GM12878 (cell line): ENCODE data around the gene PFKP. TPM values are rescaled to one million over a fixed set of nuclear protein-coding genes. Genes with fewer than 3 reads are reported as not detected.

Source experiments
- ATAC-seq: fragments of 200-7000 bp; cut with Tn5 transposase; 3 replicates; pipeline ENCODE4 v1.9.1; 2020; ENCODE audit warnings: mild to moderate bottlenecking, moderate library complexity
- BruUV-seq: library from RNA; stranded (reverse); fragments of 400-500 nt; replicated peaks from 2 replicates; lab custom pipeline; 2021; lab: Mats Ljungman, UMichigan
- CTCF ChIA-PET: fragments of 300-600 bp; sonication (Branson Sonifier 250); formaldehyde crosslinking; extraction: SDS; loops from one replicate; lab custom pipeline; 2021; ENCODE audit warnings: inconsistent platforms; lab: Yijun Ruan, JAX
- POLR2A ChIA-PET: fragments of 350-600 bp; formaldehyde crosslinking; extraction: SDS; loops from one replicate; lab custom pipeline; 2021; ENCODE audit warnings: inconsistent platforms; lab: Charles Lee
- RAD21 ChIA-PET: fragments of 300-600 bp; sonication (Branson Sonifier 250); formaldehyde crosslinking; loops from one replicate; lab custom pipeline; 2023; ENCODE audit warnings: antibody characterized with exemption; ENCODE audit not compliant: unreplicated experiment; lab: Charles Lee
- SMC1A ChIA-PET: fragments of 300-600 bp; sonication (Branson Sonifier 250); formaldehyde crosslinking; loops from one replicate; lab custom pipeline; 2023; ENCODE audit not compliant: unreplicated experiment, uncharacterized antibody; lab: Charles Lee
- DNase-seq: peaks from one replicate; pipeline ENCODE4 v3.0.0-alpha.2; 2011; ENCODE audit warnings: low read depth, low spot score
- FAIRE-seq: peaks from 3 replicates; lab custom pipeline; 2011; peaks lifted over from hg19 to GRCh38; lab: Jason Lieb, UNC
- H2AFZ ChIP-seq: 2 replicates; pipeline ENCODE4 v1.6.0; 2011; ENCODE audit warnings: low read depth, low read length, control low read depth; ENCODE audit not compliant: control insufficient read depth
- H3K27ac ChIP-seq: 2 replicates; pipeline ENCODE4 v1.5.1; 2011; ENCODE audit warnings: control low read depth; ENCODE audit not compliant: control insufficient read depth, insufficient read depth
- H3K27me3 ChIP-seq, 2 experiments: replicated peaks in 1 of 2; 2 replicates each; pipeline versions ENCODE4 v1.6.0 to v1.6.1; 2011; ENCODE audit warnings: low read length in 1 of 2; ENCODE audit not compliant: control insufficient read depth in 2 of 2, insufficient read depth in 2 of 2
- H3K36me3 ChIP-seq, 2 experiments: 2 replicates each; pipeline ENCODE4 v1.5.1; 2011; ENCODE audit warnings: low read length in 1 of 2; ENCODE audit not compliant: control insufficient read depth in 2 of 2, insufficient read depth in 2 of 2
- H3K4me1 ChIP-seq: 2 replicates; pipeline ENCODE4 v1.6.1; 2011; ENCODE audit warnings: mild to moderate bottlenecking, low read length, moderate library complexity, mixed read lengths; ENCODE audit not compliant: control insufficient read depth, insufficient read depth
- H3K4me2 ChIP-seq: 2 replicates; pipeline ENCODE4 v1.6.0; 2011; ENCODE audit warnings: control low read depth; ENCODE audit not compliant: control insufficient read depth, insufficient read depth
- H3K4me3 ChIP-seq: fragments of 200-600 bp; sonication (generic); 2 replicates; pipeline ENCODE4 v1.5.1; 2016
- H3K79me2 ChIP-seq: 2 replicates; pipeline ENCODE4 v1.6.0; 2011; ENCODE audit warnings: low read length; ENCODE audit not compliant: control insufficient read depth, insufficient read depth
- H3K9ac ChIP-seq: 2 replicates; pipeline ENCODE4 v1.8.0; 2011; ENCODE audit warnings: low read length, control low read depth, mixed read lengths; ENCODE audit not compliant: control insufficient read depth, insufficient read depth
- H3K9me3 ChIP-seq: replicated peaks from 3 replicates; pipeline ENCODE4 v1.5.1; 2011; ENCODE audit warnings: mild to moderate bottlenecking, low read length; ENCODE audit not compliant: control insufficient read depth, insufficient read depth
- H4K20me1 ChIP-seq: 2 replicates; pipeline ENCODE4 v1.6.0; 2011; ENCODE audit not compliant: control insufficient read depth, insufficient read depth
- BCL11A ChIP-seq: IDR thresholded peaks from 2 replicates; pipeline ENCODE4 v1.6.1; 2011; ENCODE audit warnings: low read depth, low read length
- IKZF1 ChIP-seq: fragments of 450-650 bp; conservative IDR thresholded peaks from 2 replicates; pipeline ENCODE4 v1.6.1; 2017; ENCODE audit warnings: antibody characterized with exemption, mild to moderate bottlenecking
- IKZF2 ChIP-seq, 2 experiments: fragments of 450-650 bp; IDR thresholded peaks; 2 replicates each; pipeline ENCODE4 v1.6.1; 2017; ENCODE audit warnings: mild to moderate bottlenecking in 2 of 2, moderate library complexity in 2 of 2
- POLR2A ChIP-seq: IDR thresholded peaks from 2 replicates; pipeline ENCODE4 v1.6.1; 2011; ENCODE audit warnings: low read depth, mild to moderate bottlenecking, low read length
- SUPT20H ChIP-seq: IDR thresholded peaks from 2 replicates; pipeline ENCODE4 v1.6.1; 2011; ENCODE audit warnings: low read depth, mild to moderate bottlenecking, low read length, moderate library complexity, borderline replicate concordance; ENCODE audit not compliant: control insufficient read depth
- ZNF217 ChIP-seq: fragments of 450-650 bp; IDR thresholded peaks from 2 replicates; pipeline ENCODE4 v1.6.1; 2017; ENCODE audit warnings: antibody characterized with exemption, mild to moderate bottlenecking
- WGBS: methylation state at CpG from one replicate; pipeline ENCODE4 v1.1.6; 2016; ENCODE audit warnings: low lambda C conversion rate; ENCODE audit not compliant: insufficient replicate concordance, insufficient coverage; ENCODE audit errors: missing lambda C conversion rate; 5-methylcytosine and 5-hydroxymethylcytosine counted together
- in situ Hi-C: fragments of 300-500 bp; cut with MboI; formaldehyde crosslinking; loops from 9 replicates; pipeline ENCODE4 v1.14.3; 2018; ENCODE audit warnings: mixed read lengths
- intact Hi-C: fragments of 100-400 bp; cut with micrococcal nuclease; formaldehyde crosslinking; loops from one replicate; pipeline ENCODE4 v1.14.2; 2022; ENCODE audit not compliant: unreplicated experiment
- polyA plus RNA-seq, 11 experiments: library from polyadenylated mRNA; depleted of rRNA in 4 of 11; unstranded in 6 of 11; stranded (reverse) in 5 of 11; fragments of >200 nt; fragmentation: Nextera tagmentation in 4 of 11; fragmentation: Illumina TruSeq in 1 of 11; extraction: Ambion mirVana in 4 of 11; extraction: Trizol in 1 of 11; gene quantifications; 1 replicate in 1 of 11; 2 replicates in 10 of 11; pipeline versions ENCODE4 v1.2.1 to v1.2.3, GENCODE V29; 2011 to 2016; ENCODE audit warnings: inconsistent platforms in 2 of 11, missing spikeins in 2 of 11, low read depth in 1 of 11
- total RNA-seq, 4 experiments: library from RNA; depleted of rRNA in 3 of 4; stranded (reverse); fragments of >200 nt in 3 of 4; fragmentation: Illumina TruSeq in 1 of 4; extraction: Trizol in 1 of 4; gene quantifications; 2 replicates each; pipeline versions ENCODE4 v1.2.1 to v1.2.3, GENCODE V29; 2013 to 2021
- TF ChIP-seq, protein P1 (sequence below): fragments of 450-650 bp; IDR thresholded peaks from 2 replicates; pipeline ENCODE4 v1.6.1; 2016; ENCODE audit warnings: mild to moderate bottlenecking, moderate library complexity, borderline replicate concordance
- TF ChIP-seq, protein P2 (sequence below): IDR thresholded peaks from 2 replicates; pipeline ENCODE4 v1.6.1; 2011; ENCODE audit warnings: low read depth, low read length, improper control_type of control experiment, borderline replicate concordance
- TF ChIP-seq, protein P3 (sequence below): fragments of 450-650 bp; IDR thresholded peaks from 2 replicates; pipeline ENCODE4 v1.6.1; 2018; ENCODE audit warnings: mild to moderate bottlenecking, low read depth, moderate library complexity; ENCODE audit not compliant: partially characterized antibody

The PFKP gene
- total and polyA plus RNA-seq, 10 of the 15 experiments (the other 5 are each of a cell fraction or from before 2014, with no cell fraction given): 27.0 to 145 (median 95.7) TPM

DNA sequence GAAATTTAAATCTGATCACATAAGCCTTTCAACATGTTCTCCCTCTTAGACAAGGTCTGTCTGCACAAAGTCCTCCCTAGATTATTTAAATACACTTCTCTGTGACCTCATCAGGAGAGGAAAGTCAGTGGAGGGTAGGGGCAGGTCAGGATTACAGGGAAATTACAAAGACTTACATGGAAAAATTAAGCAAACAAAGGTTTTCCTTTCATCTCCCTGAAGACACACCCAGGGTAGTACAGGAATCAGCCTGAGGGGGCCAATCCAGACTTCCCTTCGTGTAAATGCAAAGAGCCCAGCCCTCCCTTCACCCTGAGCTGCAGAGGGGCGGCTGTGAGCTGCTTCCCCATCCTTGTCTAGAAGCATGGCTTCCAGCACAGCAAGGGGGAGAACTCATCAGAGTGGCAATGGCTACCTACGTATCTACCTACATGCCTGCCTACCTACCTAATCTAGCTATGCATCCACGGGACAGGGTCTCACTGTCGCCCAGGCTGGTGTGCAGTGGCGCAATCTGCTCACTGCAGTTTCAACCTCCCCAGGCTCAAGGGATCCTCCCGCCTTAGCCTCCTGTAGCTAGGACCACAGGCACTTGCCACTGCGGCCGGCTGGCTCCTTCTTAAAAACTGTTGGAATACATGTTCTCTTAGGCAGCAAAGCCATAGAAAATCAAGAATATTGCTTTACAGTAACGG lies 72.0 kb downstream of the PFKP start:
- Histone ChIP-seq H4K20me1 (no peaks in the 10 kb centered on the region), H3K4me1 (no peaks in the 10 kb centered on the region), H3K27ac (no peak overlapping the region), H2AFZ (no peak overlapping the region), H3K4me2 (no peak overlapping the region), H3K79me2 (no peaks in the 10 kb centered on the region), H3K9ac (no peak overlapping the region), H3K9me3 (no peaks in the 10 kb centered on the region), H3K4me3 (no peak overlapping the region), H3K27me3 (no peaks in the 10 kb centered on the region), H3K36me3 (peaks cover 24 to 53% of the 10 kb centered on the region in 2 experiments)
- 98% methylated on average over 10 of the region's 10 CpGs for WGBS
- POLR2A ChIA-PET: no interaction called here
- TF ChIP-seq POLR2A: peak; percentile 54; the same call in 1 of the 2 replicates
- no peak for TF ChIP-seq SUPT20H
- SMC1A ChIA-PET: no interaction called here
- CTCF ChIA-PET: no interaction called here
- FAIRE-seq (no peak), ATAC-seq (no peak; the same call in 2 of the 3 replicates), DNase-seq (no peak)
- RAD21 ChIA-PET: no interaction called here
- intact Hi-C loops (no loop called here), in situ Hi-C loops (no loop called here)
- no TSS peak for BruUV-seq

DNA sequence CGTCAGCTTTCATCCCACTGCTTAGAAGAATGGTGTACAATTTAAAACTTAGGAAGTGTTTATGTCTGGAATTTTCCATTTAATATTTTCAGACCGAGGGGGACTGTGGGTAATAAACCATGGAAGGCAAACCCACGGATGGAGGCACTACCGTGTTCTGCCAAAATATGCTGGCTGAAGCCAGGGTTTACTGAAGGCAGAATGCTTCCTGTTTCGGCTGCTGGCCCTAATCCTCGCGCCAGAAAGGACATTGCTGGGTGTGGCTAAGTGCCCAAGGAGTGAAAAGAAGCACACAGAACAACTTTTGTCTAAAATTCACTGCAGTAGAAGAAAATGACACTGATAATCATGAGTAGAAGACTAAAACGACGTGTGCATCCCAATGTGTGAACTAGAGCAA lies 72.9 kb downstream of the PFKP start:
- Histone ChIP-seq H3K4me3 (no peak overlapping the region), H3K9me3 (no peaks in the 10 kb centered on the region), H2AFZ (no peak overlapping the region), H4K20me1 (no peaks in the 10 kb centered on the region), H3K79me2 (no peaks in the 10 kb centered on the region), H3K36me3 (peaks cover 20 to 49% of the 10 kb centered on the region in 2 experiments), H3K27me3 (no peaks in the 10 kb centered on the region), H3K9ac (no peak overlapping the region), H3K4me1 (no peaks in the 10 kb centered on the region), H3K27ac (no peak overlapping the region), H3K4me2 (no peak overlapping the region)
- in situ Hi-C loops: no loop called here
- no peak for DNase-seq
- no peak for ATAC-seq
- FAIRE-seq: no peak
- SMC1A ChIA-PET: no interaction called here
- no TSS peak for BruUV-seq
- 97% methylated on average over 9 of the region's 9 CpGs for WGBS
- POLR2A ChIA-PET: no interaction called here
- CTCF ChIA-PET: no interaction called here
- RAD21 ChIA-PET: no interaction called here
- intact Hi-C loops: no loop called here
- TF ChIP-seq, protein P1, sequence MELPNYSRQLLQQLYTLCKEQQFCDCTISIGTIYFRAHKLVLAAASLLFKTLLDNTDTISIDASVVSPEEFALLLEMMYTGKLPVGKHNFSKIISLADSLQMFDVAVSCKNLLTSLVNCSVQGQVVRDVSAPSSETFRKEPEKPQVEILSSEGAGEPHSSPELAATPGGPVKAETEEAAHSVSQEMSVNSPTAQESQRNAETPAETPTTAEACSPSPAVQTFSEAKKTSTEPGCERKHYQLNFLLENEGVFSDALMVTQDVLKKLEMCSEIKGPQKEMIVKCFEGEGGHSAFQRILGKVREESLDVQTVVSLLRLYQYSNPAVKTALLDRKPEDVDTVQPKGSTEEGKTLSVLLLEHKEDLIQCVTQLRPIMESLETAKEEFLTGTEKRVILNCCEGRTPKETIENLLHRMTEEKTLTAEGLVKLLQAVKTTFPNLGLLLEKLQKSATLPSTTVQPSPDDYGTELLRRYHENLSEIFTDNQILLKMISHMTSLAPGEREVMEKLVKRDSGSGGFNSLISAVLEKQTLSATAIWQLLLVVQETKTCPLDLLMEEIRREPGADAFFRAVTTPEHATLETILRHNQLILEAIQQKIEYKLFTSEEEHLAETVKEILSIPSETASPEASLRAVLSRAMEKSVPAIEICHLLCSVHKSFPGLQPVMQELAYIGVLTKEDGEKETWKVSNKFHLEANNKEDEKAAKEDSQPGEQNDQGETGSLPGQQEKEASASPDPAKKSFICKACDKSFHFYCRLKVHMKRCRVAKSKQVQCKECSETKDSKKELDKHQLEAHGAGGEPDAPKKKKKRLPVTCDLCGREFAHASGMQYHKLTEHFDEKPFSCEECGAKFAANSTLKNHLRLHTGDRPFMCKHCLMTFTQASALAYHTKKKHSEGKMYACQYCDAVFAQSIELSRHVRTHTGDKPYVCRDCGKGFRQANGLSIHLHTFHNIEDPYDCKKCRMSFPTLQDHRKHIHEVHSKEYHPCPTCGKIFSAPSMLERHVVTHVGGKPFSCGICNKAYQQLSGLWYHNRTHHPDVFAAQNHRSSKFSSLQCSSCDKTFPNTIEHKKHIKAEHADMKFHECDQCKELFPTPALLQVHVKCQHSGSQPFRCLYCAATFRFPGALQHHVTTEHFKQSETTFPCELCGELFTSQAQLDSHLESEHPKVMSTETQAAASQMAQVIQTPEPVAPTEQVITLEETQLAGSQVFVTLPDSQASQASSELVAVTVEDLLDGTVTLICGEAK: no peak
- no peak for TF ChIP-seq IKZF1
- TF ChIP-seq BCL11A: no peak
- TF ChIP-seq ZNF217: no peak
- TF ChIP-seq, protein P2, sequence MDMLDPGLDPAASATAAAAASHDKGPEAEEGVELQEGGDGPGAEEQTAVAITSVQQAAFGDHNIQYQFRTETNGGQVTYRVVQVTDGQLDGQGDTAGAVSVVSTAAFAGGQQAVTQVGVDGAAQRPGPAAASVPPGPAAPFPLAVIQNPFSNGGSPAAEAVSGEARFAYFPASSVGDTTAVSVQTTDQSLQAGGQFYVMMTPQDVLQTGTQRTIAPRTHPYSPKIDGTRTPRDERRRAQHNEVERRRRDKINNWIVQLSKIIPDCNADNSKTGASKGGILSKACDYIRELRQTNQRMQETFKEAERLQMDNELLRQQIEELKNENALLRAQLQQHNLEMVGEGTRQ: no peak
- no peak for TF ChIP-seq IKZF2 (IDR thresholded peaks at IDR 0.05)
- TF ChIP-seq, protein P3, sequence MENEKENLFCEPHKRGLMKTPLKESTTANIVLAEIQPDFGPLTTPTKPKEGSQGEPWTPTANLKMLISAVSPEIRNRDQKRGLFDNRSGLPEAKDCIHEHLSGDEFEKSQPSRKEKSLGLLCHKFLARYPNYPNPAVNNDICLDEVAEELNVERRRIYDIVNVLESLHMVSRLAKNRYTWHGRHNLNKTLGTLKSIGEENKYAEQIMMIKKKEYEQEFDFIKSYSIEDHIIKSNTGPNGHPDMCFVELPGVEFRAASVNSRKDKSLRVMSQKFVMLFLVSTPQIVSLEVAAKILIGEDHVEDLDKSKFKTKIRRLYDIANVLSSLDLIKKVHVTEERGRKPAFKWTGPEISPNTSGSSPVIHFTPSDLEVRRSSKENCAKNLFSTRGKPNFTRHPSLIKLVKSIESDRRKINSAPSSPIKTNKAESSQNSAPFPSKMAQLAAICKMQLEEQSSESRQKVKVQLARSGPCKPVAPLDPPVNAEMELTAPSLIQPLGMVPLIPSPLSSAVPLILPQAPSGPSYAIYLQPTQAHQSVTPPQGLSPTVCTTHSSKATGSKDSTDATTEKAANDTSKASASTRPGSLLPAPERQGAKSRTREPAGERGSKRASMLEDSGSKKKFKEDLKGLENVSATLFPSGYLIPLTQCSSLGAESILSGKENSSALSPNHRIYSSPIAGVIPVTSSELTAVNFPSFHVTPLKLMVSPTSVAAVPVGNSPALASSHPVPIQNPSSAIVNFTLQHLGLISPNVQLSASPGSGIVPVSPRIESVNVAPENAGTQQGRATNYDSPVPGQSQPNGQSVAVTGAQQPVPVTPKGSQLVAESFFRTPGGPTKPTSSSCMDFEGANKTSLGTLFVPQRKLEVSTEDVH: no peak
